IPS-15b (cell line): ENCODE measurements around the gene PRKN.

Experiments used
- H3K27me3 ChIP-seq: one replicate; pipeline ENCODE4 v1.6.1; 2013; ENCODE audit warnings: low read length; ENCODE audit not compliant: control insufficient read depth, insufficient read depth
- H3K36me3 ChIP-seq: one replicate; pipeline ENCODE4 v1.6.1; 2013; ENCODE audit warnings: low read length; ENCODE audit not compliant: control insufficient read depth, insufficient read depth
- H3K4me1 ChIP-seq: one replicate; pipeline ENCODE4 v1.6.1; 2013; ENCODE audit warnings: mild to moderate bottlenecking, low read length; ENCODE audit not compliant: control insufficient read depth, insufficient read depth
- H3K4me3 ChIP-seq: one replicate; pipeline ENCODE4 v1.5.1; 2013; ENCODE audit warnings: low read depth, low read length
- H3K9ac ChIP-seq: one replicate; pipeline ENCODE4 v1.6.1; 2013; ENCODE audit warnings: low read depth, mild to moderate bottlenecking, low read length
- H3K9me3 ChIP-seq: one replicate; pipeline ENCODE4 v1.6.1; 2013; ENCODE audit warnings: mild to moderate bottlenecking, low read length; ENCODE audit not compliant: control insufficient read depth, insufficient read depth

PRKN gene

DNA sequence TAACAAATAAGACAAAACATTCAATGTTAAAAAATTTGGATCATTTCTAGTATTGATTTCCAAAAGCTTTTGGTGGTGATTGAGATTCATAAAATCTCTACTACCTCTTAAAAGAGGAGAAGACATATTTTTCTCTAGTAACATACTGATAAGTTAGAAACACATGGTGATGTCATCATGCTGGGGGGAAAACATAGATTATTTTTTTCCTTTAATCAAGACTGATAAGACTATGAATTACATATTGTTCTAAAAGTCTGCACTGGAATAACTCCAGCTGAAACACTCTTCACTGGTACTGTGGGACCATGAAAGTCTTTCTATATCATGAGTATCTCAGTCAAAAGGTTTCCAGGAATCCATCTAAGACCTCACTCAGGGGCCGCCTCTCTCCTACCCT is 515.8 kb downstream of the PRKN start:
- H3K4me1 ChIP-seq, result peaks cover 5% of the 10 kb centered on the region
- no peak overlapping the region for H3K9ac ChIP-seq
- no peaks in the 10 kb centered on the region for H3K36me3 ChIP-seq
- H3K27me3 ChIP-seq, result no peaks in the 10 kb centered on the region
- no peaks in the 10 kb centered on the region for H3K9me3 ChIP-seq
- H3K4me3 ChIP-seq, result no peak overlapping the region

DNA sequence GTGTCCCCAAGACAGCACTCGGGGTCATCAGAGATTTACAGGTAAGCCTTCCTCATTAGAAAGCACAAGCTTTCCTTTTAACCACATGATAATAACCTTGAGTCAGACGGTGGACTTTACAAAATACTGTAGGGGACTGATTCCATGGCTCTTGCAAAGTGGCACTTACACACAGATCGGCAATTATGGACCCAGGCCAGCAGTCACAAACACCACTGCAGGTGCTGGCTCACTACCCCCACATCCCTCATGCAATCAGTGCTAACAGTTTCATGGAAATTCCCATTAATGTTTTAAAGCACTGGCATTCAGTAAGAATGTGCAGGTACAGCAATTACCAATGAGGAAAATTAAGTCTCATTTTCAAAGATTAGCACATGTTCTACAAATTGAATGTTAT is 516.5 kb downstream of the PRKN start:
- H3K9me3 ChIP-seq, result no peaks in the 10 kb centered on the region
- H3K9ac ChIP-seq, result no peak overlapping the region
- no peak overlapping the region for H3K4me3 ChIP-seq
- no peaks in the 10 kb centered on the region for H3K36me3 ChIP-seq
- H3K27me3 ChIP-seq, result no peaks in the 10 kb centered on the region
- H3K4me1 ChIP-seq, result peaks cover 5% of the 10 kb centered on the region

- H3K4me1 ChIP-seq, result no peaks in the 10 kb centered on the region
- no peak overlapping the region for H3K4me3 ChIP-seq
- no peaks in the 10 kb centered on the region for H3K27me3 ChIP-seq
- no peaks in the 10 kb centered on the region for H3K9me3 ChIP-seq
- no peak overlapping the region for H3K9ac ChIP-seq
- no peaks in the 10 kb centered on the region for H3K36me3 ChIP-seq
Measured at GRCh38 chr6:162203287-162203686, 524.3 kb downstream of the PRKN start.

DNA sequence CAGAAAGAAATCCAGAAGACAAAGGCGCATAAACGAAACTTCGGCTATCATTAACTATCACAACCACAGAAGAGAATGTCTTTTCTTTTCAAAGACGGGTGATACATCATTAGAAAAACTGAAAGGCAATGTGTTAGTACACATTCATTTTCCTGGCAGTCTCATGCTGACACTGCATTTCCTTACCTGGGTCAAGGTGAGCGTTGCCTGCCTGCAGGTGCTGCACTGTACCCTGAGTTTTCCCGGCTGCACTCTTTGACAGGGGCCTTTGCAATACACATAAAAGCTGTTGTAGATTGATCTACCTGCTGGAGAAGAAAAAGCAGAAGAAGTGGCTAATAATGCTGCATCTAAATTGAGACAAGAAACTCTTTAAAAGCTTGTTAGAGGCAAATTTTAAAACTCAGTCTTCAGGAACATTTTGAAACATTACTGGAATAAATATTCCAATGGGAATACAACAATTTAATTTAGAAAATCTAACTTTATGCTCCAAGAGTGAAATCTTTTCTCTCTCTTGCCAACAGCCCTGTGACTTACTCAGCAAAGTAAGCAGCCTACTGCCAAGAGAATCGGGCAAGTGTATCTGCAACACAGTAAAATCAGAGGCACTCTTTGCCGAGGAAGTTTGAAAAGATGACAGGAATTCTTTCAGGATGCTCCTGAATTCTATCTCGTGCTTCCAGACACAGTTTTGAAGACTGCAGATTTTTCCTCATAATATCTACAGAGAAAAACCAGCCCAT is 526.4 kb downstream of the PRKN start:
- Histone ChIP-seq H3K4me1 (no peaks in the 10 kb centered on the region), H3K36me3 (no peaks in the 10 kb centered on the region), H3K4me3 (no peak overlapping the region), H3K9ac (no peak overlapping the region), H3K9me3 (no peaks in the 10 kb centered on the region), H3K27me3 (no peaks in the 10 kb centered on the region)

- no peaks in the 10 kb centered on the region for H3K36me3 ChIP-seq
- H3K9ac ChIP-seq, result no peak overlapping the region
- no peaks in the 10 kb centered on the region for H3K9me3 ChIP-seq
- H3K4me1 ChIP-seq, result no peaks in the 10 kb centered on the region
- H3K4me3 ChIP-seq, result no peak overlapping the region
- no peaks in the 10 kb centered on the region for H3K27me3 ChIP-seq
Measured at GRCh38 chr6:162200041-162200440, 527.5 kb downstream of the PRKN start.

- H3K4me1 ChIP-seq, result no peaks in the 10 kb centered on the region
- no peak overlapping the region for H3K4me3 ChIP-seq
- H3K36me3 ChIP-seq, result no peaks in the 10 kb centered on the region
- no peak overlapping the region for H3K9ac ChIP-seq
- no peaks in the 10 kb centered on the region for H3K27me3 ChIP-seq
- no peaks in the 10 kb centered on the region for H3K9me3 ChIP-seq
Measured at GRCh38 chr6:162198925-162199324, 528.6 kb downstream of the PRKN start.

GRCh38 chr6:162198076-162198475 is 529.5 kb downstream of the PRKN start:
- no peaks in the 10 kb centered on the region for H3K36me3 ChIP-seq
- H3K4me1 ChIP-seq, result no peaks in the 10 kb centered on the region
- H3K9ac ChIP-seq, result no peak overlapping the region
- no peak overlapping the region for H3K4me3 ChIP-seq
- H3K9me3 ChIP-seq, result no peaks in the 10 kb centered on the region
- H3K27me3 ChIP-seq, result no peaks in the 10 kb centered on the region

- Histone ChIP-seq H3K27me3 (no peaks in the 10 kb centered on the region), H3K36me3 (no peaks in the 10 kb centered on the region), H3K4me3 (no peak overlapping the region), H3K9ac (no peak overlapping the region), H3K9me3 (no peaks in the 10 kb centered on the region), H3K4me1 (no peaks in the 10 kb centered on the region)
Measured at GRCh38 chr6:162195441-162195840, 532.1 kb downstream of the PRKN start.

DNA sequence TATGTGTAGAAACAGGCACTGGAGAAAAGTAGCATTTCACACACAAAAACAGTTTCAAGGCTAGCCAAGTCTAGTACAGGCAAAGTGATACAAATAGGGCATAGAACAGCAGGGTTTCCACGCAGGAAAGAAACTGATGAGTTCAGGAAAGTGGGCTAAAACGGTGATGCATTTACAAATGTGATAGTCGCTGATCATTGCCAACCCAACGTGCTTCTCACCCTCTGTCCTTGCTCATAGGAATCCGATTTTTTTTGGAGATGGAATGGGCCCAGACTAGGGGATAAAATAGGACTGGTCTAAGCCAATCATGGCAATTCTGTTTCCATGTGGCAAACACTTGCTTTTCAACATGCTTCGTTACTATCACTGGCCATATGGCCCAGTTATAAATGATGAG is 536.6 kb downstream of the PRKN start:
- Histone ChIP-seq H3K9ac (no peak overlapping the region), H3K27me3 (no peaks in the 10 kb centered on the region), H3K4me1 (no peaks in the 10 kb centered on the region)

GRCh38 chr6:162187168-162187935 is 540.2 kb downstream of the PRKN start:
- H3K9me3 ChIP-seq, result no peaks in the 10 kb centered on the region
- H3K36me3 ChIP-seq, result no peaks in the 10 kb centered on the region
- no peak overlapping the region for H3K4me3 ChIP-seq
- no peak overlapping the region for H3K9ac ChIP-seq
- H3K27me3 ChIP-seq, result no peaks in the 10 kb centered on the region
- H3K4me1 ChIP-seq, result no peaks in the 10 kb centered on the region

More for the DNA sequence above, 536.6 kb downstream of the PRKN start:
- Histone ChIP-seq H3K9me3 (no peaks in the 10 kb centered on the region), H3K36me3 (no peaks in the 10 kb centered on the region), H3K4me3 (no peak overlapping the region)

GRCh38 chr6:162184465-162184864 is 543.1 kb downstream of the PRKN start:
- H3K9me3 ChIP-seq, result no peaks in the 10 kb centered on the region
- no peaks in the 10 kb centered on the region for H3K36me3 ChIP-seq
- H3K9ac ChIP-seq, result no peak overlapping the region
- no peak overlapping the region for H3K4me3 ChIP-seq
- H3K4me1 ChIP-seq, result no peaks in the 10 kb centered on the region
- H3K27me3 ChIP-seq, result no peaks in the 10 kb centered on the region

- H3K9me3 ChIP-seq, result no peaks in the 10 kb centered on the region
- H3K4me3 ChIP-seq, result no peak overlapping the region
- H3K27me3 ChIP-seq, result no peaks in the 10 kb centered on the region
- H3K9ac ChIP-seq, result no peak overlapping the region
- no peaks in the 10 kb centered on the region for H3K4me1 ChIP-seq
- no peaks in the 10 kb centered on the region for H3K36me3 ChIP-seq
Measured at GRCh38 chr6:162181741-162182401, 545.7 kb downstream of the PRKN start.
